GM19025 (cell line): ENCODE results near the gene NDUFC1.
"Not testable (repeated sequence)": the region's sequence is repeated elsewhere in the genome, so short reads cannot be mapped to it uniquely, and the experiment has no call there.

ENCODE experiments used
- ATAC-seq: cut with Tn5 transposase; IDR thresholded peaks from one replicate; pipeline ENCODE4 v1.9.1; 2021; ENCODE audit warnings: mild to moderate bottlenecking, low read depth, moderate library complexity; ENCODE audit not compliant: unreplicated experiment

NDUFC1 gene

DNA sequence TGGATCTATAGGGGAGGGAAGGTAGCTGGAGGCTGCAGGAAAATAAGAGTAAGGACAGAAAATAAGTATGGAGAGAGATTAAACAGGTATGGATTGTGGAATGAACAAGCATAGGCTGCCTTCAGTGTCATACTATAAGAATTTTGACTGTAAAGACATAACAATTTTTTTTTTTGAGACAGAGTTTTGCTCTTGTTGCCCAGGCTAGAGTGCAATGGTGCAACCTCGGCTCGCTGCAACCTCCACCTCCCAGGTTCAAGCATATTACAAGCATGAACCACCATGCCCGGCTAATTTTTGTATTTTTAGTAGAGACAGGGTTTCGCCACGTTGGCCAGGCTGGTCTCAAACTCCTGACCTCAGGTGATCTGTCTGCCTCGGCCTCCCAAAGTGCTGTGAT, 46.7 kb downstream of the NDUFC1 start:
- ATAC-seq = not testable (repeated sequence)

DNA sequence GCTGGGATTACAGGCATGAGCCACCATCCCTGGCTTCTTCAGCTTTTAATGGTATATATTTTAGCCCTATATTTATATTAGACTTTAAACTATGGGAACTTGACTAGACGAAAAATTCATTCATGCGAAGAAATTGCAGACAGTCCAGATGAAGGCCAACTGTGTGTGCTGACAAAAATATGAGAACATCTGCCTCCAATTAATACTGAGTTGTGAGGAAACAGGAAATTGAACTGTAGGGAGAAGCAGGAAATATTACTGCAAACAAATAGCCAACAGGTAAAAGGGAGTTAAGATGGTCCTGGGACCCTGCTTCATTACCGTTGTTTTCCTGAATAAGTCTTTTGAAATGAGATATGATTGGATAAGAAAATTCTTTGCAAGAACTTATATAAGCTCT, 48.6 kb downstream of the NDUFC1 start:
- ATAC-seq = no peak

DNA sequence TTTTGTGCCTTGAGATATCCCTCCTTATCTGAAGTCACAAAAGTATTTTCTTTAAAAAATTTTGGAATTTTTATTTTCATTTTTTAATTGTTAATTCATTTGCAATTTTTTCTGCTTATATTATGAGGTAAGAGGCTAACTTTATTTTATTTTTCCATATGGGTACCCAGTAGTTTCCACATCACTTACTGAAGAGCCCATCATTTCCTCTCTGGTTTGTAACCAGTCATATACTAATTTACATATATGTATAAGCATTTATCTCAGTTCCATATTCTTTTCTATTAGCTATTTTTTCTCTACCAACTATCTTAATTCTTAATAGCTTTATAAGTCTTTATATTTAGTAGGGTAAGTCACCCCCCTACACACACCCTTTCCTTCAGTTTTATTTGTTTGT, 49.2 kb downstream of the NDUFC1 start:
- ATAC-seq = no peak

DNA sequence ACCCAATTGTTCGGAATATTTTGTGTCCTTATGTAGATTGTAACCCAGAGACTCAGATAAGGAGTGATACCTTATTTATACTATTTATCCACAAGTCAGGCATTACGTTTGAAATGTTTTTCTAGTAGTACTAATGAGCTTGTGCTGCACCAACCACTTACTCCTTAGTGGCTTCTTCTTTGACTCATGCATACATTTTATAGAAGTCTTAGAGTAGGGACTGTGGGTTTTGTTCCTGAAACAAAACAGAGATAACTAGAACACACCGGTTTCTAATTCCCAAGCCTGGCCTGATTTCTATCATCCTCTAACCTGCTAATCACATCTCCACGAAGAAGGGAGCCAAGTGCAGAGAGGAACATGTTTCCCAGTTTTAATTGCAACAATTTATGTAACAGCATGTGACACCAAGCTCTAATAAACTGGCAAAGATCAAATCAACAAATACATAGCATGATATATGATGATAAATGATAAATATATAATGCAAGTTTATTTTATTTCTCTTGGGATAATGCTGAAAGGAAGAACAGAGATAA, 54.5 kb downstream of the NDUFC1 start:
- ATAC-seq = no peak

DNA sequence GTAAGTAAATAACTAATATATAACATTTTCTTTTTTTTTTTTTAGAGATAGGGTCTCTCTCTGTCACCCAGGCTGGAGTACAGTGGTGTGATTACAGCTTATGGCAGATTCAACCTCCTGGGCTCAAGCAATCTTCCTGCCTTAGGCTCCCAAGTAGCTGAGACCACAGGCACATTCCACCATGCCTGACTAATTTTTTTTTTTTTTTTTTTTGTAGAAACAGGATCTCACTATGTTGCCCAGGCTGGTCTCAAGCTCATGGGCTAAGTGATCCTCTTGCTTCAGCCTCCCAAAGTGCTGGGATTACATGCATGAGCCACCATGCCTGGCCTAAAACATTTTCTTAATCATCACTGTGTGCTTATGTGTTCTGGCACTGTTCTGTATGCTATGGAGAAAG, 55.0 kb downstream of the NDUFC1 start:
- ATAC-seq = no peak

DNA sequence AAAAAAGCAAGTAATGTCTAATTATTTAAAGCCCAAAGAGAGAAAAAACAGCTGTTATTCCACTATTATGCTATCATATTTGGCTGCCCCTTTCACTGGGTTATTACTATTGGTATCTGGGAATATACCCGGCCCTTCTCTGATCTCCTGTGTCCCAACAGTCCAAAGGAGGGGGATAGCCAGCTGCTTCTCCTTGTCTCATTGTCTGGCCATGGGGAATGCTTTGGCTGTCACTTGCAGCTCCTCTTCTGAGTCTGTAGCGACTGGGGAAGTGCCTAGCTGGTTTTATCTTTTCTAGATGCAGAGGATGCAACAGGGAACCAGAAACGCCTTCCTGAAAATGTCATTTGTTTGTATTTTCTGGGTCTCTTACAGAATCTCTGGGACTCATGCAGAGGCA, 56.1 kb downstream of the NDUFC1 start:
- no peak for ATAC-seq

DNA sequence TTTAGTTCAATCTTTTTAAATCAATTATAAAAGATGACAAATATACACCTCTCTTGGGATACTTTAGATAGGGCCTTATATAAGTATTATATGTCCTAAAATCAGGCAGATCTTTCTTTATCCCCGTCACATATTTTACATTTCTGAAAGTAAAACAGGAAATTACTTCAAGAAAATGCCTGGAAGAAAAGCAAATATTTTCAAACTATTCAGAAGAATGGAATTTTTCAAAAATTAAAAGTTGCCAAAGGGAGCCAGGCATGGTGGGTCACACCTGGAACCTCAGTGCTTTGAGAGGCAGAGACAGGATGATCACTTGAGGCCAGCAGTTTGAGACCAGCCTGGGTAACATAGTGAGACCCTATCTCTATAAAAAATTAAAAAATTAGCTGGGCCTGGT, 56.7 kb downstream of the NDUFC1 start:
- ATAC-seq = no peak

DNA sequence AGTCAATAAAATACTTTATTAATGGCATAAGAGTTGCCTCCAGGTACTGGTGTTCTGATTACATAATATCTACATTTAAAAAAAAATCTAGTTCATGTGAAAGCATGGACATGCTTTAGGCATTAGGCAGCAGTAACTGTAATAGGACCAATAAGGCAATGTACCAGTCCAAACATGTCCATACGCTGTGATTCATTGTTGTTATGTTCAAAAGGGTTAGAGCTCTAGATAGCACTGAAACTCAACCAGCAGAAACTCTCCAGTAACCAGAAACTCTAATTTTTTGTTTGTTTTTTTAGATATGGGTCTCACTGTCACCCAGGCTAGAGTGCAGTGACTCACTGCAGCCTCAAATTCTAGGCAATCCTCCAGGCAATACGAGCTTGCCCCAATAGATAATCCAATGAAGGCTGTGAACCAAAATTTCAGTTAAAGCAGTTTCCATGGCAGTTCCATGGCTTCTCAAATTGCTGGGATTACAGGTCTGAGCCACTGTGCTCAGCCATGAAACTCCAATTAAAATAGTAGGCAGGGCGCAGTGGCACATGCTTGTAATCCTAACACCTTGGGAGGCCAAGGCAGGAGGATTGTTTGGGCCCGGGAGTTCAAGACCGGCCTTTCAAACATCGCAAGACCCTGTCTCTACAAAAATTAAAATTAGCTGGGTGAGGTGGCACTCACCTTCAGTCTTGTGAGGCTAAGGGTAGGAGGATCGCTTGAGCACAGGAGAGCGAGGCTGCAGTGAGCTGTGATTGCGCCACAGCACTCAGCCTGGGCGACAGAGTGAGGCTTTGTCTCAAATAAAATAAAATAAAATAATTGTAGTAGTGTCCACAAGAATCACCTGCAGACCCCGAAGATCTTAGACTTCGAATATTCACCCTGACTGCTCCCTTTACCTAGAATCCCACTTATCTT, 58.6 kb downstream of the NDUFC1 start:
- ATAC-seq = no peak

DNA sequence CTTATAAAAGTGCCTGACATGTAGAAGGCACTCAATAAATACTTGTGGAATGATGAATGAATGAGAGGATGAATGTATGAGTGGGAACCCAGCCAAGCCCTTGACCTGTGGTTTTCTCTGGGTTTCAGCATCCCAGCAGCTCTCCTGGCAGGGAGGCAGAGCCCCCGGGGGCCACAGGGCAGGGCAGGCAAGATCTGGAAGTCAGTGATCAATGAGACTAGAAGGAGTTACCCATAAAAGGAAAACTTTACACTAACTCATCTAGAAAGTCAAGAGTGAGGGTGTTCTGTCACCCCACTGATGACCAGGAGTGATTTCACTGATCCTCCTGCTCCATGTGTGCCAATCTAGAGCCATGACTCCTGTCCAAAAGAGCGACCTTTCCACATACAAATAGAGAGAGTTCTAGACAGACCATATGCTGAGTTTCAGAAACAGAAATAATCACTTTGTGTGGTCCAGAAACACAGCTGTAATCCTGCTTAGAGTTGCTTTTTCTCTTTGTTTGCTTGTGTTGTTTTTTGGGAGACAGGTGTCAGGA, 59.7 kb downstream of the NDUFC1 start:
- no peak for ATAC-seq

DNA sequence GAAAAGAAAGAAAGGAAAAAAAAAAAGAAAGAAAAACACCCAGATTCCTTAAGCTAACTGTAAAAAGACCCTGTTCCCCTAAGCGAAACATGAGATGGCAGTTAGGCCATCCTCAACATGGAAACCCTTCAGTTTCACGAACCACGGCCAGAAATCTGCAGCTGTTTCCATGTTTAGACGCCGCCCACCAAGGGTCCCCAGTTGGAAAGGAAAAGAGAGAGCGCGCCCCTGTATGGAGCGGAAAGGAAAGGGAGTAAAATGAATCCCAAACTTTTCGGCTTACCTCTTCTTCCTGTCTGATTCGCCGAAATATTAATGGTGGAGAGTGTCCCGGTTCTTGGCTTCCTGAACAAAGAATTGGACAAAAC, 60.5 kb downstream of the NDUFC1 start:
- no peak for ATAC-seq

DNA sequence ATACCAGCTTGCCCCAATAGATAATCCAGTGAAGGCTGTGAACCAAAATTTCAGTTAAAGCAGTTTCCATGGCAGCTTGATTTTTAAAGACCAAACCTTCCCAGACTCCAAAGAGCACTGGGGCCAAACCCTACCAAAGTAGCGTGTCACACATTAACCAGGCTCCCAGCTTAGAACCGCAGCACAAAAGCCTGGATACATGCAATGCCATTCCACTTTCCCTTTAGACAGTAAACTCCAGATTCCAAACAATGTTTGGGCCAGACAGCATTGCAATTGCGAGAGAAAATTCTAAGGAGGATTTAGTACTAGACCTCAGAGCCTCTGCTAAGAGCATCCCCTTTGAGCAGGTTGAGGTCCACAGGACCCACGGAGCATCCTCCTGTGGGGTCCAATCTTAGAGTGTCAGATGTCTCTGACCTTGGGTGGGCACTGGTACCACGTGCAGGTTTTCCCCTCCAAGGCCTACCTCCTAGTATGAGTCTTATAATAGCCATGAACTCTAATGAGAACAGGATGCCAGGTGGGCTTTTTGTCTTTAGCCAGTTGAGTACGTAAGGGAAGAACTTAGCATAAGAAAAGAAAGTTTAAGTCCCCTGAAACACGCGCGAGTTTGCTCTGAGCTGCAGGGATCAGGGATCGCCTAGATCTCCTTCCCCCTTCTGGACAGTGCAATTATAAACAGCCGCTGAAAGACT, 61.0 kb downstream of the NDUFC1 start:
- ATAC-seq = no peak
